ENCODE results near the gene CEP295NL. TPM values are rescaled to one million over a fixed set of nuclear protein-coding genes. Genes with fewer than 3 reads are reported as not detected.
A peak's percentile ranks its signal among the peaks of the same experiment; 100 is the strongest.

The CEP295NL gene
- total and polyA plus RNA-seq, 2 of the 13 experiments (the other 11 are each of a cell fraction or from before 2014, with no cell fraction given) = not detected

GRCh38 chr17:78933025-78933958, 30.3 kb upstream of the CEP295NL start (continued):
- TF ChIP-seq ZNF704 (CRISPR knock-in tag; IDR thresholded peaks at IDR 0.05; ENCODE audit: borderline replicate concordance) (no peak), ZNF724P (CRISPR knock-in tag; IDR thresholded peaks at IDR 0.05; ENCODE audit: borderline replicate concordance) (no peak), SMAD3 (CRISPR knock-in tag; IDR thresholded peaks at IDR 0.05) (peak; percentile 41; the same call in 1 of the 2 replicates), ZNF574 (CRISPR knock-in tag; IDR thresholded peaks at IDR 0.05) (peak; percentile 48; the same call in 1 of the 2 replicates), GFI1 (CRISPR knock-in tag; IDR thresholded peaks at IDR 0.05; ENCODE audit: borderline replicate concordance) (no peak), TSC22D2 (CRISPR knock-in tag; IDR thresholded peaks at IDR 0.05; ENCODE audit: borderline replicate concordance) (no peak), ZIK1 (CRISPR knock-in tag; IDR thresholded peaks at IDR 0.05; ENCODE audit: borderline replicate concordance, low read depth) (0 out of 2 replicates have a peak, but pooled peaks have one; percentile 53), ZNF326 (CRISPR knock-in tag; IDR thresholded peaks at IDR 0.05; ENCODE audit: borderline replicate concordance) (no peak), MLLT10 (CRISPR knock-in tag; IDR thresholded peaks at IDR 0.05) (no peak), ZSCAN12 (CRISPR knock-in tag; IDR thresholded peaks at IDR 0.05) (no peak), NFYC (CRISPR knock-in tag; IDR thresholded peaks at IDR 0.05) (no peak), ZNF441 (CRISPR knock-in tag; IDR thresholded peaks at IDR 0.05; ENCODE audit: borderline replicate concordance) (no peak), ZNF335 (CRISPR knock-in tag; IDR thresholded peaks at IDR 0.05) (no peak), HOMEZ (CRISPR knock-in tag; IDR thresholded peaks at IDR 0.05; ENCODE audit: low read depth) (peak; percentile 69; the same call in 1 of the 2 replicates), SSRP1 (CRISPR knock-in tag; IDR thresholded peaks at IDR 0.05) (peak; percentile 80; the same call in 1 of the 2 replicates), NR1H2 (CRISPR knock-in tag; IDR thresholded peaks at IDR 0.05; ENCODE audit: borderline replicate concordance, low read depth) (no peak), MATR3 (CRISPR knock-in tag; IDR thresholded peaks at IDR 0.05) (no peak), ZNF3 (CRISPR knock-in tag; IDR thresholded peaks at IDR 0.05) (0 out of 2 replicates have a peak, but pooled peaks have one; percentile 18), KDM2A (CRISPR knock-in tag; IDR thresholded peaks at IDR 0.05; ENCODE audit: borderline replicate concordance, low read depth) (peak; percentile 70), AGO1 (IDR thresholded peaks at IDR 0.05; ENCODE audit: low read depth, low read length, poor library complexity, severe bottlenecking) (no peak), IRF9 (CRISPR knock-in tag; IDR thresholded peaks at IDR 0.05; ENCODE audit: borderline replicate concordance) (no peak), CERS6 (CRISPR knock-in tag; IDR thresholded peaks at IDR 0.05) (no peak)

Measured in HepG2 (cell line).